K562 (cell line): ENCODE data around the gene ADM5. TPM values are rescaled to one million over a fixed set of nuclear protein-coding genes. Genes with fewer than 3 reads are reported as not detected.
A peak's percentile ranks its signal among the peaks of the same experiment; 100 is the strongest.

Experiments
- AFF1 ChIP-seq, 2 experiments: fragments of 450-650 bp; IDR thresholded peaks; 2 replicates each; pipeline ENCODE4 v1.6.1; 2018; ENCODE audit warnings: mild to moderate bottlenecking in 2 of 2, low read depth in 1 of 2; ENCODE audit not compliant: partially characterized antibody in 2 of 2
- ATF1 ChIP-seq, 2 experiments: fragments of 450-650 bp in 1 of 2; IDR thresholded peaks; 2 replicates each; pipeline ENCODE4 v1.6.1; 2016; ENCODE audit warnings: missing compliant biosample characterization in 1 of 2, missing genetic modification characterization in 1 of 2
- C11orf30 ChIP-seq: fragments of 450-650 bp; IDR thresholded peaks from 2 replicates; pipeline ENCODE4 v1.6.1; 2016; ENCODE audit warnings: low read depth, mild to moderate bottlenecking
- CBFA2T3 ChIP-seq: fragments of 450-650 bp; IDR thresholded peaks from 2 replicates; pipeline ENCODE4 v1.6.1; 2017
- CHD1 ChIP-seq: fragments of 200-600 bp; sonication (generic); IDR thresholded peaks from one replicate; pipeline ENCODE4 v1.6.1; 2012; ENCODE audit warnings: mild to moderate bottlenecking, moderate library complexity, low read length, inconsistent platforms
- ELF4 ChIP-seq: fragments of 450-650 bp; formaldehyde crosslinking; IDR thresholded peaks from 2 replicates; pipeline ENCODE4 v1.4.0; 2022; ENCODE audit warnings: missing genetic modification characterization
- EP400 ChIP-seq: fragments of 450-650 bp; IDR thresholded peaks from 2 replicates; pipeline ENCODE4 v1.6.1; 2017; ENCODE audit warnings: antibody characterized with exemption, mild to moderate bottlenecking, moderate library complexity
- HNRNPLL ChIP-seq: fragments of 200-400 bp; formaldehyde crosslinking; IDR thresholded peaks from 2 replicates; pipeline ENCODE4 v1.6.1; 2017; ENCODE audit warnings: low read length, low read depth, mild to moderate bottlenecking; ENCODE audit not compliant: poor library complexity, severe bottlenecking
- HNRNPUL1 ChIP-seq: fragments of 200-400 bp; formaldehyde crosslinking; IDR thresholded peaks from 2 replicates; pipeline ENCODE4 v1.6.1; 2017; ENCODE audit warnings: low read length
- JUN ChIP-seq, 2 experiments: sonication (generic) in 1 of 2; formaldehyde crosslinking in 1 of 2; IDR thresholded peaks; 2 replicates each; pipeline versions ENCODE4 v1.6.1 to v1.8.0; 2012 to 2022; ENCODE audit warnings: borderline replicate concordance in 2 of 2, mild to moderate bottlenecking in 2 of 2, improper control_type of control experiment in 1 of 2, low read depth in 1 of 2, low read length in 1 of 2, missing genetic modification reagents in 1 of 2
- NFRKB ChIP-seq: fragments of 450-650 bp; IDR thresholded peaks from 2 replicates; pipeline ENCODE4 v1.6.1; 2016; ENCODE audit warnings: low read depth
- POLR2A ChIP-seq: fragments of 450-650 bp; conservative IDR thresholded peaks from 2 replicates; pipeline ENCODE4 v1.6.1; 2016
- SMARCA4 ChIP-seq: fragments of 450-650 bp; IDR thresholded peaks from 2 replicates; pipeline ENCODE4 v1.6.1; 2016
- TFAM ChIP-seq: fragments of 250-450 bp; sonication (Bioruptor Pico); conservative IDR thresholded peaks from 2 replicates; pipeline ENCODE4 v1.5.0; 2021; ENCODE audit warnings: mild to moderate bottlenecking, moderate library complexity
- ZBTB26 ChIP-seq: fragments of 450-650 bp; formaldehyde crosslinking; IDR thresholded peaks from 2 replicates; pipeline ENCODE4 v1.4.0; 2022; ENCODE audit warnings: missing genetic modification characterization
- ZNF589 ChIP-seq: fragments of 200-800 bp; sonication (Bioruptor generic); IDR thresholded peaks from 2 replicates; pipeline ENCODE4 v1.6.1; 2016; ENCODE audit warnings: low read depth, missing genetic modification characterization, missing compliant biosample characterization
- ZSCAN29 ChIP-seq: fragments of 450-650 bp; IDR thresholded peaks from 2 replicates; pipeline ENCODE4 v1.6.1; 2017
- polyA plus RNA-seq, 8 experiments: library from polyadenylated mRNA; depleted of rRNA in 4 of 8; stranded (reverse) in 5 of 8; unstranded in 3 of 8; fragments of >200 nt; fragmentation: Nextera tagmentation in 2 of 8; fragmentation: Illumina TruSeq in 1 of 8; extraction: Ambion mirVana in 2 of 8; extraction: Trizol in 1 of 8; gene quantifications; 2 replicates each; pipeline versions ENCODE4 v1.2.1 to v1.2.3, GENCODE V29; 2011 to 2014; ENCODE audit warnings: inconsistent platforms in 1 of 8, missing spikeins in 1 of 8
- total RNA-seq, 7 experiments: library from RNA; depleted of rRNA in 6 of 7; stranded (reverse); fragments of >200 nt in 6 of 7; fragmentation: Illumina TruSeq in 2 of 7; extraction: Trizol in 2 of 7; gene quantifications; 2 replicates each; pipeline versions ENCODE4 v1.2.1 to v1.2.3, GENCODE V29; 2011 to 2021; ENCODE audit warnings: low replicate concordance in 1 of 7
- TF ChIP-seq, protein P1 (sequence below): fragments of 450-650 bp; IDR thresholded peaks from 2 replicates; pipeline ENCODE4 v1.6.1; 2016
- TF ChIP-seq, protein P2 (sequence below): fragments of 450-650 bp; IDR thresholded peaks from 2 replicates; pipeline ENCODE4 v1.6.1; 2016; ENCODE audit warnings: antibody characterized with exemption
- TF ChIP-seq, protein P3 (sequence below), 2 experiments: fragments of 450-650 bp; conservative IDR thresholded peaks; 2 replicates each; pipeline ENCODE4 v1.6.1; 2017; ENCODE audit warnings: mild to moderate bottlenecking in 2 of 2, moderate library complexity in 2 of 2

Gene ADM5
- total and polyA plus RNA-seq, 9 of the 15 experiments (the other 6 are each of a cell fraction or from before 2014, with no cell fraction given), result 0.13 to 8.4 (median 2.0) TPM; not detected in 1

GRCh38 chr19:49712397-49712859 is 23.0 kb downstream of the ADM5 start (continued):
- TF ChIP-seq AFF1 (IDR thresholded peaks at IDR 0.05; ENCODE audit: low read depth in 1 of 2, partially characterized antibody in 2 of 2), result peak in 1 of 2 experiments; percentile 45
- no peak for TF ChIP-seq HNRNPUL1
- TF ChIP-seq CBFA2T3, result no peak
- TF ChIP-seq, protein P1, sequence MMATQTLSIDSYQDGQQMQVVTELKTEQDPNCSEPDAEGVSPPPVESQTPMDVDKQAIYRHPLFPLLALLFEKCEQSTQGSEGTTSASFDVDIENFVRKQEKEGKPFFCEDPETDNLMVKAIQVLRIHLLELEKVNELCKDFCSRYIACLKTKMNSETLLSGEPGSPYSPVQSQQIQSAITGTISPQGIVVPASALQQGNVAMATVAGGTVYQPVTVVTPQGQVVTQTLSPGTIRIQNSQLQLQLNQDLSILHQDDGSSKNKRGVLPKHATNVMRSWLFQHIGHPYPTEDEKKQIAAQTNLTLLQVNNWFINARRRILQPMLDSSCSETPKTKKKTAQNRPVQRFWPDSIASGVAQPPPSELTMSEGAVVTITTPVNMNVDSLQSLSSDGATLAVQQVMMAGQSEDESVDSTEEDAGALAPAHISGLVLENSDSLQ, result peak; percentile 90
- TF ChIP-seq, protein P2, sequence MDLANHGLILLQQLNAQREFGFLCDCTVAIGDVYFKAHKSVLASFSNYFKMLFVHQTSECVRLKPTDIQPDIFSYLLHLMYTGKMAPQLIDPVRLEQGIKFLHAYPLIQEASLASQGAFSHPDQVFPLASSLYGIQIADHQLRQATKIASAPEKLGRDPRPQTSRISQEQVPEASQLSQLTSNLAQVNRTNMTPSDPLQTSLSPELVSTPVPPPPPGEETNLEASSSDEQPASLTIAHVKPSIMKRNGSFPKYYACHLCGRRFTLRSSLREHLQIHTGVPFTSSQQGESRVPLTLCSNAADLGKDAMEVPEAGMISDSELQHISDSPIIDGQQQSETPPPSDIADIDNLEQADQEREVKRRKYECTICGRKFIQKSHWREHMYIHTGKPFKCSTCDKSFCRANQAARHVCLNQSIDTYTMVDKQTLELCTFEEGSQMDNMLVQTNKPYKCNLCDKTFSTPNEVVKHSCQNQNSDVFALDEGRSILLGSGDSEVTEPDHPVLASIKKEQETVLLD, result peak; percentile 39; the same call in 1 of the 2 replicates
- 0 out of 2 replicates have a peak, but pooled peaks have one; percentile 29 for TF ChIP-seq JUN (IDR thresholded peaks at IDR 0.05; ENCODE audit: borderline replicate concordance, low read depth, low read length)
- no peak for TF ChIP-seq JUN (CRISPR knock-in tag; IDR thresholded peaks at IDR 0.05; ENCODE audit: borderline replicate concordance)
- no peak for TF ChIP-seq TFAM
- peak; percentile 61; the same call in 1 of the 2 replicates for TF ChIP-seq ELF4 (CRISPR knock-in tag)
- peak; percentile 39 for TF ChIP-seq POLR2A
- no peak for TF ChIP-seq NFRKB
- TF ChIP-seq ZNF589, result no peak
- peak; percentile 91 for TF ChIP-seq C11orf30
- no peak for TF ChIP-seq CHD1
- peak; percentile 80; the same call in 1 of the 2 replicates for TF ChIP-seq ZBTB26 (CRISPR knock-in tag)
- TF ChIP-seq ATF1 (CRISPR knock-in tag; IDR thresholded peaks at IDR 0.05), result no peak
- peak; percentile 69 for TF ChIP-seq ATF1 (tag; IDR thresholded peaks at IDR 0.05)
- TF ChIP-seq HNRNPLL, result peak; percentile 28
- TF ChIP-seq SMARCA4, result peak; percentile 74; the same call in 1 of the 2 replicates
- TF ChIP-seq ZSCAN29, result 0 out of 2 replicates have a peak, but pooled peaks have one; percentile 62
- TF ChIP-seq, protein P3, sequence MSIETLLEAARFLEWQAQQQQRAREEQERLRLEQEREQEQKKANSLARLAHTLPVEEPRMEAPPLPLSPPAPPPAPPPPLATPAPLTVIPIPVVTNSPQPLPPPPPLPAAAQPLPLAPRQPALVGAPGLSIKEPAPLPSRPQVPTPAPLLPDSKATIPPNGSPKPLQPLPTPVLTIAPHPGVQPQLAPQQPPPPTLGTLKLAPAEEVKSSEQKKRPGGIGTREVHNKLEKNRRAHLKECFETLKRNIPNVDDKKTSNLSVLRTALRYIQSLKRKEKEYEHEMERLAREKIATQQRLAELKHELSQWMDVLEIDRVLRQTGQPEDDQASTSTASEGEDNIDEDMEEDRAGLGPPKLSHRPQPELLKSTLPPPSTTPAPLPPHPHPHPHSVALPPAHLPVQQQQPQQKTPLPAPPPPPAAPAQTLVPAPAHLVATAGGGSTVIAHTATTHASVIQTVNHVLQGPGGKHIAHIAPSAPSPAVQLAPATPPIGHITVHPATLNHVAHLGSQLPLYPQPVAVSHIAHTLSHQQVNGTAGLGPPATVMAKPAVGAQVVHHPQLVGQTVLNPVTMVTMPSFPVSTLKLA (conservative IDR thresholded peaks at IDR 0.05), result 0 out of 4 replicates have a peak, but pooled peaks of 1 of the 2 experiments have one; percentile 23
- peak; percentile 14; the same call in 1 of the 2 replicates for TF ChIP-seq EP400
